Measurements from ENCODE around the gene OR4P4.

Gene OR4P4

GRCh38 chr11:55634813-55635212 lies at the start of gene OR4P4:
Gene OR4P4, plus strand, starts transcription at chr11:55635113.
- TF ChIP-seq, protein P1, sequence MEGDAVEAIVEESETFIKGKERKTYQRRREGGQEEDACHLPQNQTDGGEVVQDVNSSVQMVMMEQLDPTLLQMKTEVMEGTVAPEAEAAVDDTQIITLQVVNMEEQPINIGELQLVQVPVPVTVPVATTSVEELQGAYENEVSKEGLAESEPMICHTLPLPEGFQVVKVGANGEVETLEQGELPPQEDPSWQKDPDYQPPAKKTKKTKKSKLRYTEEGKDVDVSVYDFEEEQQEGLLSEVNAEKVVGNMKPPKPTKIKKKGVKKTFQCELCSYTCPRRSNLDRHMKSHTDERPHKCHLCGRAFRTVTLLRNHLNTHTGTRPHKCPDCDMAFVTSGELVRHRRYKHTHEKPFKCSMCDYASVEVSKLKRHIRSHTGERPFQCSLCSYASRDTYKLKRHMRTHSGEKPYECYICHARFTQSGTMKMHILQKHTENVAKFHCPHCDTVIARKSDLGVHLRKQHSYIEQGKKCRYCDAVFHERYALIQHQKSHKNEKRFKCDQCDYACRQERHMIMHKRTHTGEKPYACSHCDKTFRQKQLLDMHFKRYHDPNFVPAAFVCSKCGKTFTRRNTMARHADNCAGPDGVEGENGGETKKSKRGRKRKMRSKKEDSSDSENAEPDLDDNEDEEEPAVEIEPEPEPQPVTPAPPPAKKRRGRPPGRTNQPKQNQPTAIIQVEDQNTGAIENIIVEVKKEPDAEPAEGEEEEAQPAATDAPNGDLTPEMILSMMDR (IDR thresholded peaks at IDR 0.05) = no peak

GRCh38 chr11:55607545-55607944 lies 27.4 kb upstream of the OR4P4 start, which contains the start of gene OR4C11:
Gene OR4C11, minus strand, starts transcription at chr11:55607645. Its CDS starts 3,272 bp downstream, at chr11:55604373.
- Histone ChIP-seq H3K27ac (no peak within 1 kb of the TSS), H3K4me3 (no peak within 1 kb of the TSS)
- TF ChIP-seq, protein P1 (IDR thresholded peaks at IDR 0.05) = no peak
- DNase-seq (ENCODE audit: low spot score) = no peak

More at GRCh38 chr11:55634813-55635212, at the start of gene OR4P4:
- no peak for DNase-seq (ENCODE audit: low spot score)
- no peak within 1 kb of the TSS for H3K4me3 ChIP-seq
- no peak within 1 kb of the TSS for H3K27ac ChIP-seq

GRCh38 chr11:55624531-55624930 lies 10.4 kb upstream of the OR4P4 start:
- Histone ChIP-seq H3K4me3 (no peak overlapping the region), H3K27ac (no peak overlapping the region)
- TF ChIP-seq, protein P1 (IDR thresholded peaks at IDR 0.05) = no peak
- DNase-seq (ENCODE audit: low spot score) = no peak

GRCh38 chr11:55648027-55648426 lies 13.1 kb downstream of the OR4P4 start, which contains the start of gene OR4S2:
Gene OR4S2, plus strand, starts transcription at chr11:55648327. Its CDS starts 2,577 bp downstream, at chr11:55650904.
- Histone ChIP-seq H3K4me3 (no peak within 1 kb of the TSS), H3K27ac (no peak within 1 kb of the TSS)
- TF ChIP-seq, protein P1 (IDR thresholded peaks at IDR 0.05) = no peak
- DNase-seq (ENCODE audit: low spot score) = no peak

GRCh38 chr11:55652560-55652959 lies 17.6 kb downstream of the OR4P4 start:
- Histone ChIP-seq H3K27ac (no peak overlapping the region), H3K4me3 (no peak overlapping the region)
- no peak for DNase-seq (ENCODE audit: low spot score)
- TF ChIP-seq, protein P1 (IDR thresholded peaks at IDR 0.05) = no peak

DNA sequence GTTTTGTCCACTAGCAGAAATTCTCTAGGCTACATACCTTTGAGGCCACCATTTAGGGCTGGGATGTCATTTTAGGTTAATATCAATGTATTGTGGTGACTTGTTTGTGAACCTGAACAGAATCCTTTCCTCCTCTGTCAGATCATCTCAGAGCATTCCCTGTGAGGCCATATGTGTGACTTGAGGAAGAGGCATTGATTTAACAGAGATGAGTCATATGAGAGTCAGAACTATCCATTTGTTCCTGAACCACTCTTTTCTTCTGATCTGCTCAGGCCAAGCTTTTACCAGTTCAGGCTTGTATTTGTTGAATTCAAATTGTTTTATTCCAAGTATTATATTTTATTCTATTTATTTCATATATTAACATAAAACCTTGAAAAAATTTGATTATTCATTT lies 20.2 kb downstream of the OR4P4 start:
- no peak for DNase-seq (ENCODE audit: low spot score)
- Histone ChIP-seq H3K4me3 (no peak overlapping the region), H3K27ac (no peak overlapping the region)
- TF ChIP-seq, protein P1 (IDR thresholded peaks at IDR 0.05) = no peak

DNA sequence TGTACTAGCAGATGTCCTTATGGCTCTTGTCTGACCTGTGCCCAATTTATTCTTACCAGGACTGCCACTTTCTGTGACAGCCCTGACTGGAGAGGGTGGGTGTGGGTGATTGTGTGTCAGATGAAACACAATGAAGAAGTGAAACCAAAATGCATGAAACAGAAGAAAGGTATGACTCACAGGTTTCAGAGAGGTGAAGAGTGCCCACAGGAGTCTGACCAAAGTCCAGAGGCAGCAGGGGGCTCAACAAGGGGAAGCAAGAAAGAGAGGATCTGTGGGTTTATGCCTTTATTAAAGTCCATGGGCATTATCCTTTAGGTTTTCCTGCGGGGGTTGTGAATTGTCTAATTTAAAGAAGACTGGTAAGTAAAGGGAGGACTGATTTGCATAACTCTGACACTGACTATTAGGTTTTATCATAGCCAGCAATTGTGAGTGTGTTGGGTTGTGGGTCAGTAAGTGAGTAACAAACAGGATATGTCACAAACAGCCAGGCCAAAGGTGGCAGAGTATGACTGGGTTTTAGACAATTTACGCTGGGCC lies 23.2 kb downstream of the OR4P4 start:
- Histone ChIP-seq H3K4me3 (no peak overlapping the region), H3K27ac (no peak overlapping the region)
- DNase-seq (ENCODE audit: low spot score) = no peak
- TF ChIP-seq, protein P1 (IDR thresholded peaks at IDR 0.05) = no peak

All from coronary artery (tissue), 2 donors.